ENCODE results near the gene SLCO2B1.

Gene SLCO2B1

DNA sequence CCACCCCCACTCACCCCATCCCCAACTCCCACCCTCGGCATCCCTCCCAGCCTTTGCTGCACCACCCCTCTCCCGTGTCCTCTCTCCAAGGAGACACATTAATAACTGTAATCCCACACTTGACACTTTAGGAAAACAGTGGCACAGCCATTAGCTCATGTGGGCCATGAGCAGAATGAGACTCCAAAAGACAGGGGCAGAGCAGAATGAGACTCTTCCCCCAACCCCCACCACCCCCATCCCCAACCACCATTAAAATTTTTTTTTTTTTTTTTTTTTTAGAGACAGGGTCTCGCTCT lies 6.2 kb upstream of the SLCO2B1 start:
- no peak for DNase-seq (ENCODE audit: low read depth in 4 of 4, low spot score in 1 of 4)

DNA sequence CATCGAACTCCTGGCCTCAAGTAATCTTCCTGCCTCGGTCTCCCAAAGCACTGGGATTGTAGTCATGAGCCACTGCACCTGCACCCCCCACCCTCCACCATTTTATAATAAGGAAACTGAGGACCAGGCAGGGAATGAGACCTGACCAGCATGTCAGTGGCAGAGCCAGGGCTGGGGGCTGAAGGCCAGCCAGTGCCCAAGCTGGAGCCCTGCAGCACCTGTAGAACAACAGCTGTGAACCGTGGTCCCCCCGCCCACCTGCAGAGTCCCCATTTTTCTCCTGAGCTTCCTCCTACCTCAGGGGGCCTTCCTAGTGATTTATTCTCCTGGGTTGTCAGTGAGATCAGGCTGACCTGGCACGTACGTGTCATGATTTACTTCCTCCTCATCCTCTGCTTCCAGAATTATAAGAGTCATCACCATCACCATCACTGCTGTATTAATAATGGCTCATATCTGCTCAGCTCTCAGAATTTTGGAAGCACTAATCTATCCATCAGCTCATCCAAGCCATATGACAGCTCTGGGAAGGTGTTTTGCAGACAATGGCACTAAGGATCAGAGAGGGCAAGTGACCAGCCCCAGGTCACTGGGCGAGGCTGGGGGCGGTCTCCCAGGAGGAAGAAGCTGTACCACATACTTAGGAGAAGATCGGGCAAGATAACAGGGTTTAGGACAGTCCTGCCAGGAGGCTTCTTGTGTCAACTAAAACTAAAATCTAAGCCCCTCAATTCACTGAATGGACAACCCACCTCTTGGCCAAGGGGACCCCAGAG lies 5.5 kb upstream of the SLCO2B1 start:
- no peak for DNase-seq (ENCODE audit: low read depth in 4 of 4, low spot score in 1 of 4)

DNA sequence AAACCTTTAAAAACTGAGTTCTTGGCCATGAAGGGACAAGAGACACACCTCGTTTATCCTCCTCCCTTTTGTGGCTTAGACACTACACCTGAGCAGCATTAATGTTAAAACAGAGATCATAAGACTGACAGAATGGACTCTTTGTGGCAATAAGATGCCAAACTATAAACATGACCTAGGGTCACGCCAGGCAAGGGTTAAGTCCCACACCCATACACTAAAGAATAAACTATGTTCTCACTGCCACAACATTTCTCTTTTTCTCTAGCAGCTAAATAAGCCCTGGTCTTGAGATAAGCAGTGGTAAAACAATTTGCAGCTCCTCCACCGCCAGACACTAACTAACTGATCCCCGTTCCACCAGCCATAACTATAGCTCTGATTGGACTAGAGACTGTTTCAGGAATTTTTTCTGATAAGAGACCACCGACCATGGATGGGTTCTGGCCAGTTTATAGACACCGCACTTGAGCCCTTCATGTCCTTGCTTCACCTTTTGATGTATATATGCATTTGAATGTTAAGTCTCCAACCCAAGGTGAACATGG lies 4.9 kb upstream of the SLCO2B1 start:
- DNase-seq (ENCODE audit: low read depth in 4 of 4, low spot score in 1 of 4) = no peak

- no peak for DNase-seq (ENCODE audit: low read depth in 4 of 4, low spot score in 1 of 4)
Observed at GRCh38 chr11:75146711-75147110, 4.2 kb upstream of the SLCO2B1 start.

GRCh38 chr11:75147191-75147874 lies 3.6 kb upstream of the SLCO2B1 start:
- no peak for DNase-seq (ENCODE audit: low read depth in 4 of 4, low spot score in 1 of 4)

- DNase-seq (ENCODE audit: low read depth in 4 of 4, low spot score in 1 of 4) = no peak
Observed at GRCh38 chr11:75147875-75148263, 3.0 kb upstream of the SLCO2B1 start.

DNA sequence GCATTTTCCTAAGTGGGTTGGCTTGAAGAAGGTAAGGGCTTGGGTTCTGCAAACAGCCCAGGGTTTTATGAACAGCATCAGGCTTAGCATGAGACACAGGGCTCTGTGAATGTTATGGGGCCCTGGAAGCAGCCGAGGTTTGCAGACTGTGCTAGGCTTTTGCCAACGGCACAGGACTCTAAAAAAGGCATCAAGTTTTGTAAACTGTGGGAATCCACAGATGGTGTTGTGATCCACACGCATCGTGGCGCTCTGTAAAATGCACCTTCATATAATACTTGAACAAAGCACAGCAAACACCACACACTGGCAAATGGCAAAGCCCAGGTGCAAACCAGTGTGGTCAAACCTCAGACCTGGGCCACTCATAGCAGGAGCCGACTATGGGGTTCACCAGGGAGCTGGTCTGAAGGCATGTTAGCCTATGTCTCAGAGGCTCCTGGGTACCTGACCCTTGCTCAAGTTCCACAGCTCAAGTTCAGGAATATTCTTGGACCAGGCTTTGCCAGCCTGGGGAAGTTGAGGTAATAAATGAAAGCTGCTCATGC lies 2.4 kb upstream of the SLCO2B1 start:
- no peak for DNase-seq (ENCODE audit: low read depth in 4 of 4, low spot score in 1 of 4)

DNA sequence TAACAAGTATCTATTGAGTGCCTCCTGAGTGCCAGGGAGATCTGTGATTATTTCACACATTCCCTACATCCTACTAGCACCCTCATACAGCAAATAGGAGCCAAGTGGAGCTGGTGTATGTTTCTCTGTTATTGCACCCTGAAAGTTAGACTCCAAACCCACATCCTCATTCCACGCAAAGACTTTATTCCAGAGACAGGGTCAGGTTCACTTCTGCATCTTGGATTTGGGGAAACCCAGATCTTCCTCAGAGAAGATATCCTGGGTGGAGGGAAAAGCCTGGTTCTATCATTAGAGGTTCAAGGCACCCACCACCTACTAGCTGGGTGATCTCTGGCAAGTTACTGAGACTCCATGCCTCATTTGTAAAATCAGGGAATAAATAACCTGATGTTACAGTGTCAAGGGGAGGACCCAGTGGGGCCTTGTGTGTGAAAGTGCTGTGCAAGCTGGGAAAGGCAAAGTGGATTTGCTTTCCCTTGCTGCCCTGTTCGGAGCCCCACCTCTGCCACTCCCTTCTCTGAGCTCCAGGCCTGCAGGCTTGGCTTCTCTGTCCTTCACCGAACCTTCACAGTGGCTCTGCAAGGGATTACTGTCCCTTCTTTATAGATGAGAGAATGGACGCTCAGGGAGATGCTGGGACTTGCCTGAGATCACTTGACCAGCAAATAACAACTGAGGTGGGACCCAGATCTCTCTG lies 991 bp upstream of the SLCO2B1 start:
- DNase-seq (ENCODE audit: low read depth in 4 of 4, low spot score in 1 of 4) = no peak

DNA sequence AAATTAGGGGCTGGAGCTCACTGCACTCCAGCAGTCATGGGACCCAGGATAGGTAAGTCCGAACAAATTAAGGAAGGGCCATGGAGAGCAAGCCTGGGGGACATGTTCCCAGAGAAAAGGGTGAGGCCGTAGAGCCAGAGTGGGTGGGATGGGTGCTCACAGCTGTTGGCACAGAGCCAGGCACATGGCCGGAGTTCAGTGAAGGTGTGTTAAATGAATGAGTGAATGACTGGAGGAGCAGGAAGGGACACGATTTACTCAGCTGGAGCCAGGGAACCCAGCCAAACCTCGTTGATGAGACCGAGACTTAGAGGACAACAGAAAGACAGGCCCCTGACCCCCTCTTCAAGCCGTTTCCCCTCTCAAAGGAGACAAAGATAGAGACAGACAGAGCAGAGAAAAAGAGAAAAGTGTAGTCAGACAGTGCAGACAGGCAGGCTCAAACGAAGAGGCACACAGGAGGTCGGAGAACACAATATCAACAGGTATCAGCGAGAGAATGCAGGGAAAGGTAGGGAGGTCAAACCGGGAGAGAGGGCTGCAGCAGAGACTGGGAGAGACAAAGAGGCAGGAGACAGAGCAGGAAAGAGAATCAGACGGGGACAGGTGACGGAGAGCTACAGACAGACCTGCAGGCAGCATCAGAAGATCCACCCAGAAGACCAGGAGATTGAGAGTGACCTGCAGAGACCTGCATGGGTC lies 590 bp downstream of the SLCO2B1 start:
- DNase-seq (ENCODE audit: low read depth in 4 of 4, low spot score in 1 of 4) = no peak

DNA sequence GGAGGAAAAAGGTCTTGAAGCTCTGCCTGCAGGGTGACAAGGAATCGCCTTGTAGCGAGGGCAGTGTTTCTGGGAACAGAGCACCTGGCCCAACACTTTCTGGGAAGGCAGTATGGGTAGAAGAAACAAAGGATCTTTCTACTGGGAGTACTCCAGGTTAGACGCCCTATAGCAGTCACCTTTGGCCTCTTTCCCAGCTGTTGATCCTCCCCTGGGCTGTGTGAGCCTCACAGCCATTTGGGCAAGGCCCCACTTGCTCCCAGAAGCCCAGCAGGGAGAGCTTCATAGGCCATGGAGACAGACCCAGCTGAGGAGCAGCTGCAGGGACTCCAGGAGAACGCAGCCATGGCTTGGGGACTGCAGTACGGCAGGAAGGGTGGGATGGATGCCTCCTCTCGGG lies 1.2 kb downstream of the SLCO2B1 start:
- DNase-seq (ENCODE audit: low read depth in 4 of 4, low spot score in 1 of 4) = no peak

DNA sequence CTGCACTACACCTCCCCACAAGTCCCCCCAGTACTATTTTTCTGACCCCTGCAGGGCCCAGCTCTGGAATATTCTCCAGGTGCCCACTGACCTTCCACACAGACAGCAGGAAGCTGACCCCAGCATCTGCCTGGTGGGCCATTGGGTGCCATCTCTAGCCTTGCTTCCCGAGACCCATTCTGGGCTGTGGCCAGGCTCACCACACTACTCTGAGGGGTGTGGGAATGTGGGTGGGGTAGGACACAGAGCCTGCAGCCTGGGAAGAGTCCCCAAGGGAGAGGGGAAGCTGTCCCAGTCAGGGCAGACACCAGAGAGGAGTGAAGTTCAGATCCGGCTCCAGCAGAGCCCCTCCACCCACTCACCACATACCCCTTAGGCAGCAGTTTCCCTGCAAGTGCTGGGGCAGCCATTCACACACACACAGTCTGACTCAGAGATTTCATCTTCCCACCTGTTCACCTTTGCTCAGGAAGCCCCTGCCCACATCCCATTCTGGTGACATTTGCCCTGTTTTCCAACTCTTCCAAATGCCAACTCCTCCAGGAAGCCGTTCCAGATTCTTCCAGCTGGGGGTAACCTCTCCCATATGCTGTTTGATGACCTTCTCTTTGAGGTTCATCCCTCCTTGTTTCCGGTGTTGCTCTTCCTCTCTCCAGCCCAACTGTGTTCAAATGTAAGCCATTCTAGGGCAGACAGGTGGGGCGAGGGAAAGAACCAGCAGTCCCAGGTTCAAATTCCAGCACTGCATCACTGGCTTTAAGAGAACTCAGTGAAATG lies 1.9 kb downstream of the SLCO2B1 start:
- DNase-seq (ENCODE audit: low read depth in 4 of 4, low spot score in 1 of 4) = no peak

DNA sequence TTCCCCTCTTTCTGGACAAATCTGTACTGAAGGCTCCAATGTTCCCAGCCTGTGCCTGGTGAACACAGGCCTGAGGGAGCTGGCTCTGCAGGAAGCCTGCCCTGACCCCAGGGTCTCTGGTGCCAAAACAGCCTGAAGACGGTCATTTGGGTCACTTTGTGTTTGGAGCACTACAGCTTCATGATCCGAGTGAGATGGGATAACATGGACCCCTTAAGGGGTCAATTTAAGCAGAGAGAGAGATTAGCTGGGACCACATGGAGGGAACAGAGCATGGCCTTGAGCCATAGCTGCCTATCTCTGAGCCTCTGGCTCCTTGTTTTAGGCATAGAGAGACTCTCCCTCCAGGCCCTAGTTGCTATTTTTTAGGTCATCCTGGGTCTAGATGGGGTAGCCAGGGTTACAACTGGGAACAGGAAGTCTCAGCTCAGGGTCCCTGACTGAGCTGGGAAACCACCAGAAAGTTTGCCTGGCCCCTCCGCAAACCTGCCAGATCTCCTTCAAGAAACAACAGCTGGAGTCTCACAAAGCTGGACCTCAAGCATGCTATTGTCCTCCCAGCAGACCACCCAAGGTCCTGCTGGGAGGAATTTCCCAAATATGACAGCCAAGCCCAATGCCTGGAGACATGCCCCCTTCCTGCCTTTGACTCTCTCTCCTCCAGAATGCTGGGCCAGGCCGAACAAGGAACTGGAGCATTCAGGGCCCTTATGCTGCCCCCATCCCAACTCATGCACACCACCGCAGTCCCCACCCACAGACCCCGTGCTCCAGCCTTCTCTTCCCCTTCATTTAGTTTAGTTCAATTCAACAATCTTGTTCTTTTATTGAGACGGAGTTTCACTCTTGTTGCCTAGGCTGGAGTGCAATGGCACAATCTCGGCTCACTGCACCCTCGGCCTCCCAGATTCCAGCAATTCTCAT lies 4.0 kb downstream of the SLCO2B1 start:
- no peak for DNase-seq (ENCODE audit: low read depth in 4 of 4, low spot score in 1 of 4)

GRCh38 chr11:75155570-75156422 lies 4.9 kb downstream of the SLCO2B1 start:
- no peak for DNase-seq (ENCODE audit: low read depth in 4 of 4, low spot score in 1 of 4)

GRCh38 chr11:75158241-75158640 lies 7.3 kb downstream of the SLCO2B1 start:
- no peak for DNase-seq (ENCODE audit: low read depth in 4 of 4, low spot score in 1 of 4)

- no peak for DNase-seq (ENCODE audit: low read depth in 4 of 4, low spot score in 1 of 4)
Observed at GRCh38 chr11:75158696-75159150, 7.8 kb downstream of the SLCO2B1 start.

- no peak for DNase-seq (ENCODE audit: low read depth in 4 of 4, low spot score in 1 of 4)
Observed at GRCh38 chr11:75159151-75159953, 8.4 kb downstream of the SLCO2B1 start.

- DNase-seq (ENCODE audit: low read depth in 4 of 4, low spot score in 1 of 4) = no peak
Observed at GRCh38 chr11:75160220-75160757, 9.4 kb downstream of the SLCO2B1 start.

All from stimulated activated CD4-positive, alpha-beta T cell treated with anti-CD3 and anti-CD28 coated beads, Interleukin-1b, Interleukin-23, amount 100 ng/mL, for 24 hours (primary cell).